ENCODE data around the gene PRKAR2B.

The PRKAR2B gene

DNA sequence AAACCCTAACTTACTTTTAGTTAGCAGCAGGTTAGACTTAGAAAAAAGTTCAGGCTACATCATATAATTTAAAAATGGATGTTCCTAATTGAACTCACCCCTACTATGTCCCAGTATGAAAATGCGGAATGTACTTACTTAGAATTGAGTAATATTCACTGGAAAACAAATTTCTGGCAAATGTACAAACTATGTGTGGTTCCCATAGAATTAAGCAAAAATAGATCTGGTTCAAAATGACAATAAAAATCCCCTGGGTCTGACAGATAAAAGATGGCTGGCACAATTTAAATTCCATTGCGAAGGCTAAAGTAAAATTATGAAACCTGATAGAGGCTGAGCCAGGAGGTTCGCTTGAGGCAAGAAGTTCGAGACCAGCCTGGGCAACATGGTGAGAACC lies 42.4 kb upstream of the PRKAR2B start:
- Histone ChIP-seq H3K27me3 (no peaks in the 10 kb centered on the region), H3K9me3 (no peaks in the 10 kb centered on the region), H3K4me3 (ENCODE audit: low read depth in 1 of 2, low read length in 1 of 2) (no peak overlapping the region), H3K36me3 (no peaks in the 10 kb centered on the region), H3K4me1 (ENCODE audit: control insufficient read depth in 1 of 2, insufficient read depth in 1 of 2, low read depth in 1 of 2, low read length in 1 of 2) (no peaks in the 10 kb centered on the region), H3K27ac (no peak overlapping the region)
- TF ChIP-seq, protein P1, sequence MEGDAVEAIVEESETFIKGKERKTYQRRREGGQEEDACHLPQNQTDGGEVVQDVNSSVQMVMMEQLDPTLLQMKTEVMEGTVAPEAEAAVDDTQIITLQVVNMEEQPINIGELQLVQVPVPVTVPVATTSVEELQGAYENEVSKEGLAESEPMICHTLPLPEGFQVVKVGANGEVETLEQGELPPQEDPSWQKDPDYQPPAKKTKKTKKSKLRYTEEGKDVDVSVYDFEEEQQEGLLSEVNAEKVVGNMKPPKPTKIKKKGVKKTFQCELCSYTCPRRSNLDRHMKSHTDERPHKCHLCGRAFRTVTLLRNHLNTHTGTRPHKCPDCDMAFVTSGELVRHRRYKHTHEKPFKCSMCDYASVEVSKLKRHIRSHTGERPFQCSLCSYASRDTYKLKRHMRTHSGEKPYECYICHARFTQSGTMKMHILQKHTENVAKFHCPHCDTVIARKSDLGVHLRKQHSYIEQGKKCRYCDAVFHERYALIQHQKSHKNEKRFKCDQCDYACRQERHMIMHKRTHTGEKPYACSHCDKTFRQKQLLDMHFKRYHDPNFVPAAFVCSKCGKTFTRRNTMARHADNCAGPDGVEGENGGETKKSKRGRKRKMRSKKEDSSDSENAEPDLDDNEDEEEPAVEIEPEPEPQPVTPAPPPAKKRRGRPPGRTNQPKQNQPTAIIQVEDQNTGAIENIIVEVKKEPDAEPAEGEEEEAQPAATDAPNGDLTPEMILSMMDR (IDR thresholded peaks at IDR 0.05), result no peak

DNA sequence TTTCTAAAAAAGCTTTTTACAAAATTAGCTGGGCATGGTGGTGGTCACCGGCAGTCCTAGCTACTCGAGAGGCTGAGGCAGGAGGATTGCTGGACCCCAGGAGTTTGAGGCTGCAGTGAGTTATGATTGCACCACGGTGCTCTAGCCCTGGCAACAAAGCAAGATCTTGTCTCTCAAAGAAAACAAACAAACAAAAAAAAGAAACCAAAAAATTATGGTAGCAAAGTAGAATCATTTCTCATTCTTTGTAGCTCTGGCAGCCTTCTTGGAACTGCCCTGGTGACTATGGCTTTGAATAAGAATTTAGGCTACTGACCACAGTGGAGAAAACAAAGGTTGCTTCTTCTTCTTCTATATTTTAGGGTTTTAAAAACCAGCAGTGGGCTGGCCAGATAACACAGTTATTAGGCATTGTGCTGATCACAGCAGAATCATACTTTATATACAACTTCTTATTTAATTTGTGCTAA lies 41.9 kb upstream of the PRKAR2B start:
- Histone ChIP-seq H3K27ac (no peak overlapping the region), H3K4me1 (ENCODE audit: control insufficient read depth in 1 of 2, insufficient read depth in 1 of 2, low read depth in 1 of 2, low read length in 1 of 2) (no peaks in the 10 kb centered on the region), H3K27me3 (no peaks in the 10 kb centered on the region), H3K4me3 (ENCODE audit: low read depth in 1 of 2, low read length in 1 of 2) (no peak overlapping the region), H3K9me3 (no peaks in the 10 kb centered on the region), H3K36me3 (no peaks in the 10 kb centered on the region)
- TF ChIP-seq, protein P1 (IDR thresholded peaks at IDR 0.05), result no peak

DNA sequence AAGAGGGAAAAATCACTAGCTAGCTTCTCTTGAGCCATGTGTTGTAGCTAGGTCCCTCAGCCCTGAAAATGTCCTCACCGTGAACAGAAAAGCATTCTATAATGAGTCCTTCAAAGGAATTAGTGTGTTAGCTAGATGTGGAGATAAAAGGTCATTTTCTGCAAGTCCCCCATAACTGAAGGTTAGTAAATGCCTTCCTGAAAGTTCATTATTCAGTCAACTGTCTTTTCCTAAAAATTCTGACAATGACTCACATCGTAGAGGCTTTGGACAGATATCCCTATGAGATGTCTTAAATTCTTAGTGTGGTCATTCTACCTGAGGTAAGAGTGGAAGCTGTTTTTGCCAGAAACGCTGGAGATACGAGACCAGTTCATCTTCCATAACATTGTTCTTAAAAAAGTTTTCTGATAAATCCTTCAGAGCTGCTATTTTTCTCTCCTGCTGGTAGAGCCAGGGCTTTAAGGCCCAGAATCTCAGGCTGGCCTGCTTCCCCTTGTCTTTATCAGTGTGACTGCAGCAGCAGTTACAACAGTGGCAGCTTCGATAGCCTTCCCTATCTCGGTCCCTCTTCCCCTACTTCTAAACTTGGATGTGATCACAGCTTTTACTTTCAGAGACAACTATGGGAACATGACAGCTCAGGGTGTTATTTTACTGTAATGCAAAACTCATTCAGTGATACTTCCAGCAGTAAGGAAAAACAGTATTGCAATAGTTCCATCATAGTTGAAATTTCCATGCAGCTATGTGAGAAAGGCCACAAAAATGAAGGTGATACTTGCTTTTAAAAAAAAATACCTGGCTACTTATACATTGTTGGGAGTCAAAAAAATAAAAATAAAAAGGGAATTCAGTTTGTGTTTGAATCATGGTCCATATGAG lies 37.3 kb upstream of the PRKAR2B start:
- no peaks in the 10 kb centered on the region for H3K36me3 ChIP-seq
- H3K27ac ChIP-seq, result no peak overlapping the region
- H3K4me1 ChIP-seq (ENCODE audit: control insufficient read depth in 1 of 2, insufficient read depth in 1 of 2, low read depth in 1 of 2, low read length in 1 of 2), result no peaks in the 10 kb centered on the region
- H3K27me3 ChIP-seq, result no peaks in the 10 kb centered on the region
- H3K4me3 ChIP-seq (ENCODE audit: low read depth in 1 of 2, low read length in 1 of 2), result no peak overlapping the region
- no peaks in the 10 kb centered on the region for H3K9me3 ChIP-seq
- TF ChIP-seq, protein P1 (IDR thresholded peaks at IDR 0.05), result no peak

DNA sequence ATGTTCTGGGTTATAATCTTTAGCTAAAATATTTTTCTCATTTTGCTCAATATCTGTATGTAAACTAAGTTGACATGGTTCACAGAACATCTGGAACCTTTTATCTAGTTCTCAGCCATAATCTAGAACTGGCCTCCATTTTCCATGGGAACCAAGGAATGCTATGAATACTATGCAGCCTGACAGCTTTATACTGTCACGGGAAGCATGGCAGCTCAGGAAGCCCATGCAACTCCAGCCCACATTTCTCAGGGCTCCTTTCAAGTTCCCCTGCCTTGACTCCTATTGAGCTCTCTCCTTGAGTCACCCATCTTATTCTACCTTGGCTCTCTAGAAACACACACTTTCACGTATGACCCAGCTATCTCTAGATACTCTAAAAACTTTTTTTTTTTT lies 36.6 kb upstream of the PRKAR2B start:
- Histone ChIP-seq H3K4me1 (ENCODE audit: control insufficient read depth in 1 of 2, insufficient read depth in 1 of 2, low read depth in 1 of 2, low read length in 1 of 2) (no peaks in the 10 kb centered on the region), H3K36me3 (no peaks in the 10 kb centered on the region), H3K27me3 (no peaks in the 10 kb centered on the region), H3K9me3 (no peaks in the 10 kb centered on the region), H3K4me3 (ENCODE audit: low read depth in 1 of 2, low read length in 1 of 2) (no peak overlapping the region), H3K27ac (no peak overlapping the region)
- TF ChIP-seq, protein P1 (IDR thresholded peaks at IDR 0.05), result no peak

DNA sequence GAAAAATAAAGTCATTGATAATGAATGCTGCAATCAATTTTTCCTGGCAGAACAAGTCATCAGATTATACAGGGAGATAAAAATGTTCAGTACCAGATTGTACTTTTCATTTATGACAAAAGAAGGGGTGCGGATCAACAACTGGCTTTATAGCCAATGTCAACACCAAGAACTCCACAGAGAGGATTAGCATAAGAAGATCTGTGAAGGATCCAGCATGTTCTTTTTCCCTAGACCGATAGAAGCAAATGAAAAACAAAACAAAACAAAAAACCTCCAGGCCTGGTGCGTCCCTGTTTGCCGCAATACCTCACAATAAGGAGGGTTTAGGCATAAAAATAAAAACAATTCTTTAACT lies 34.7 kb upstream of the PRKAR2B start:
- H3K27ac ChIP-seq, result no peak overlapping the region
- no peaks in the 10 kb centered on the region for H3K4me1 ChIP-seq (ENCODE audit: control insufficient read depth in 1 of 2, insufficient read depth in 1 of 2, low read depth in 1 of 2, low read length in 1 of 2)
- TF ChIP-seq, protein P1 (IDR thresholded peaks at IDR 0.05), result no peak
- no peaks in the 10 kb centered on the region for H3K27me3 ChIP-seq
- no peak overlapping the region for H3K4me3 ChIP-seq (ENCODE audit: low read depth in 1 of 2, low read length in 1 of 2)
- no peaks in the 10 kb centered on the region for H3K9me3 ChIP-seq
- H3K36me3 ChIP-seq, result no peaks in the 10 kb centered on the region

Data from neutrophil (primary cell).